ENCODE results near the gene AKAP13. TPM values are rescaled to one million over a fixed set of nuclear protein-coding genes. Genes with fewer than 3 reads are reported as not detected.
A peak's percentile ranks its signal among the peaks of the same experiment; 100 is the strongest.

The AKAP13 gene
- total RNA-seq, 2 donors from 2014 or later, result 228 to 273 TPM

DNA sequence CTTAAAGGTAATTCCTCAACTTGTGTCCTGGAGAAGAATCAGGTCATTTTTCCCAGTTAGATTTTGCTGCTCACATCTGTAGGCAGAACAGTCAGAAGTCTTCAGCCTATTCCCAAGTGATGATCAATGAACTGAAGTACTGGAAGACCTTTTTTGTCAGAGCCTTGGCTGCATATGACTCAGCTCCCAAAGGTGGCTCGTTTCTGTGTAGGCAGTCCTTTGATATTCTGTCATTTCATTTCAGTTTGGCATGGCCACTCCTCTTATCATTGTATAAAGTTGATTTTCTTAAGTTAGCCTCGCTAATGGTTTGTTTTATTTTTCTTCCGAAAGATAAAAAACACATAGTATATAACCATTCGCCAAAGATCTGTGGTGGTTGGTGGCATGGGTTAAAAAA, 323.7 kb downstream of the AKAP13 start:
- Histone ChIP-seq H3K27me3 (replicated peaks; ENCODE audit: insufficient read depth) (no peaks in the 10 kb centered on the region), H3K36me3 (no peaks in the 10 kb centered on the region), H3K4me1 (ENCODE audit: control insufficient read depth in 1 of 2, low read depth in 2 of 2) (peaks cover 57 to 71% of the 10 kb centered on the region in 2 donors), H3K4me3 (peak overlapping the region; percentile 47), H3K9me3 (no peaks in the 10 kb centered on the region), H3K27ac (peak overlapping the region; percentile 66 to 78)
- ATAC-seq (ENCODE audit: insufficient number of reproducible peaks, low FRiP score, low read depth) (no peak), DNase-seq (ENCODE audit: low spot score) (no peak)
- TF ChIP-seq, protein P1, sequence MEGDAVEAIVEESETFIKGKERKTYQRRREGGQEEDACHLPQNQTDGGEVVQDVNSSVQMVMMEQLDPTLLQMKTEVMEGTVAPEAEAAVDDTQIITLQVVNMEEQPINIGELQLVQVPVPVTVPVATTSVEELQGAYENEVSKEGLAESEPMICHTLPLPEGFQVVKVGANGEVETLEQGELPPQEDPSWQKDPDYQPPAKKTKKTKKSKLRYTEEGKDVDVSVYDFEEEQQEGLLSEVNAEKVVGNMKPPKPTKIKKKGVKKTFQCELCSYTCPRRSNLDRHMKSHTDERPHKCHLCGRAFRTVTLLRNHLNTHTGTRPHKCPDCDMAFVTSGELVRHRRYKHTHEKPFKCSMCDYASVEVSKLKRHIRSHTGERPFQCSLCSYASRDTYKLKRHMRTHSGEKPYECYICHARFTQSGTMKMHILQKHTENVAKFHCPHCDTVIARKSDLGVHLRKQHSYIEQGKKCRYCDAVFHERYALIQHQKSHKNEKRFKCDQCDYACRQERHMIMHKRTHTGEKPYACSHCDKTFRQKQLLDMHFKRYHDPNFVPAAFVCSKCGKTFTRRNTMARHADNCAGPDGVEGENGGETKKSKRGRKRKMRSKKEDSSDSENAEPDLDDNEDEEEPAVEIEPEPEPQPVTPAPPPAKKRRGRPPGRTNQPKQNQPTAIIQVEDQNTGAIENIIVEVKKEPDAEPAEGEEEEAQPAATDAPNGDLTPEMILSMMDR (IDR thresholded peaks at IDR 0.05), result no peak

DNA sequence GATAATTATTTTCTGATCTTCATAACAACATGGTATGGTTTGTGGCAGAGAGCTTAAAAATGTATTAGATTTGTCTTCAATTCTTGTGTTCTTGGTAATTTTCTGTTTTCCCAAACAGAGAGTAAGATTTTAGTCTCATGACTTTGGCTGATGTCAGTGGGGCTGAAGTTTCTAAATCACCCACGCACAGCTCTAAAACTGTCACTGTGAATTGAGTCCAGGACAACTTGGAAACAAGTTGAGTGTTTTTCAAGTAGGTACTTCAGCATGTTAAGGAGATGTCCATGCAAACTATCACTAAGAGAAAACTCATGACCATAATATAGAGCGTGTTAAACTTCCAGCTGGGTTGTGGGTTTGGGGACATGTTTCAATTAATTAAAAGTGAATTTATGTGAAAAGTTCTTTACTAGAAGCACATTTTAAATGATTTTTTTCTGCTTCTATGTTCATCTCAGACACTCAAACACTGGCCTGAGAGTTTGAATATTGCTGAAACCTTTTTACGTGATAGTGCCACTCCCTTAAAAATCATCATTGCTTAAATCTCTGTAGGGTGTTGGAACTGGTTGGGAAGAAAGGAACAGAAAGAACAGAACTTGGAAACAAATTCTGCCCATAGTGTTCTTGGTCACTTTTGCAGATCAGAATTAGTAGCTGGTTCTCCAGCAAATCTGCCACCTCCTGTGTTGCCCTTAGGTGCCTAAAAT, 324.5 kb downstream of the AKAP13 start:
- TF ChIP-seq, protein P1 (IDR thresholded peaks at IDR 0.05), result no peak
- H3K27me3 ChIP-seq (replicated peaks; ENCODE audit: insufficient read depth), result no peaks in the 10 kb centered on the region
- peaks cover 57 to 73% of the 10 kb centered on the region in 2 donors for H3K4me1 ChIP-seq (ENCODE audit: control insufficient read depth in 1 of 2, low read depth in 2 of 2)
- H3K9me3 ChIP-seq, result no peaks in the 10 kb centered on the region
- ATAC-seq (ENCODE audit: insufficient number of reproducible peaks, low FRiP score, low read depth) (no peak), DNase-seq (ENCODE audit: low spot score) (no peak)
- no peaks in the 10 kb centered on the region for H3K36me3 ChIP-seq
- H3K4me3 ChIP-seq, result peak overlapping the region; percentile 47
- H3K27ac ChIP-seq, result peak overlapping the region; percentile 66 to 78

DNA sequence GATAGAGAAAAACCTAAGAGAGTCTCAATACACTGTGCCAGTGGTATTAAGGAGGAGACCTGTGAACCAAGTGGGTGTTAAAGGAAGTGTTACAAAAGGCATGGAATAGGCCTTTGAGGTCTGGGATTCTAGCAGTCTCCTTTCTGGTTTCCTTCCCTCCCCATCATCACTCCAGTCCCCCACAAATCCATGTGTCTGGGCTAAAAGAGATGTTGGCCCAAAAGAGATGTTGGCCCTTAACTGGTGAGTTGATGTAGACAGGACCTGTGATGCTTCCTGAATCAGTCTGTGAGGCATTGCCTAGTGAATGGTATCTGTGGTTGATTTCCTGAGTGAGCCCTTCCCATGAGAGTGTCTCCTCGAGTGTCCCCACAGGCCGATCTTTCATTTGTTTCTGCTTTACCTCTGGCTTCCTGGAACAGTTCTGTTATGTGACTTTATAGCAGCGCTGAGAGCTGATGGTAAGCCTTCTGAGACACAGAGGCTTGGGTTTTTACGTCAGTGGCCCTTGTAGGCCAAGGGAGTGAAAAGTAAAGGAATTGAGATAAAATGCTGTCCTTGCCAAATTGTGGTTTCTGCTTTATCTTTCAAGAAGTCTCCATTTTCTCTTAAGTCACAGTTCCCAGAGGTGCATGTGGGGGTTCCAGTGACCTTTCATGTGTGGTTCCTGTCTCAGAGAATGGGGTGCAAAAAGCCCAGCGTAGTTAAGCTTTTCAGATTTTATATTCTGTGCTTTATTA, 326.5 kb downstream of the AKAP13 start:
- TF ChIP-seq, protein P1 (IDR thresholded peaks at IDR 0.05), result no peak
- H3K4me1 ChIP-seq (ENCODE audit: control insufficient read depth in 1 of 2, low read depth in 2 of 2), result peaks cover 55 to 67% of the 10 kb centered on the region in 2 donors
- H3K27me3 ChIP-seq (replicated peaks; ENCODE audit: insufficient read depth), result no peaks in the 10 kb centered on the region
- DNase-seq (ENCODE audit: low spot score), result no peak
- H3K36me3 ChIP-seq, result peaks cover 8% of the 10 kb centered on the region
- H3K9me3 ChIP-seq, result no peaks in the 10 kb centered on the region
- peak overlapping the region; percentile 82 to 83 for H3K27ac ChIP-seq
- peak overlapping the region; percentile 52 for H3K4me3 ChIP-seq
- peak; percentile 17 for ATAC-seq (ENCODE audit: insufficient number of reproducible peaks, low FRiP score, low read depth)

DNA sequence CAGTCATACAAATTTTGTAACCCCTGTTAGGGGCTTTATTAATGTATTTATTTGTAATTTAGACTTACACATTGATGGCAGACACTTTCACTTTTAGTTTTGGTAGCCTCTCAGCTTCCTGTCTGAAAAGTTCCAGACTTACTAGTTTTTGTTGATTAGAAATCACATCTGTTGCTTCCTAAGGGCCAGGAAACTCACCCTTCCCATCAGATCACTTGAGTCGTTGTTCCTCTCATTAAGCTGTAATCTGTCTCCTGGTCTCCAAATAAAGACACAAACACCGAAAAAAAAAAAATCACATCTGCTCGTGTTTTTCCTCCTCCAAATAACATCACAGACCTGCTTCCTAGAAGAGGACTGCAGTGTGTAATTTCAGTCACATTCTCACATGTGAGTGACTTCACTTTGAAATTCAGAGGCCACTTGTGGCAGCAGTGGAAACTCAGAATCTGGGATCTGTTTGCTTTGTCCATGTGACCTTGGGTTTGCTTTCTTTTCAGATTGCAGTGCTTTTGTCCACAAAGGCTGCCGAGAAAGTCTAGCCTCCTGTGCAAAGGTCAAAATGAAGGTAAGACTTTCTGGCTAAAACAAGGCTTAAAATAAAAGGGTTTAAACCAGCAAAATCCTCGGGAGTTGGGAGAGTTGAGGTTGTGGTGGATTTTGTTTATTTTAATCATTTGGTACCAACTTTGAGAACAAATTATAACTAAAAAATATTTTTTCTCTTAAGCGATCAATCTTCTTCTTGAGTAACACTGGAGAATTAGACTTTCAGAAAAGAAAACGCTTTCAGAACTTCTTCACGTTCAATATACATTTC, 327.3 kb downstream of the AKAP13 start:
- Histone ChIP-seq H3K4me1 (ENCODE audit: control insufficient read depth in 1 of 2, low read depth in 2 of 2) (peaks cover 48 to 59% of the 10 kb centered on the region in 2 donors), H3K36me3 (peaks cover 8% of the 10 kb centered on the region), H3K27ac (peak overlapping the region; percentile 82 to 83), H3K27me3 (replicated peaks; ENCODE audit: insufficient read depth) (no peaks in the 10 kb centered on the region), H3K4me3 (peak overlapping the region; percentile 52), H3K9me3 (no peaks in the 10 kb centered on the region)
- TF ChIP-seq, protein P1 (IDR thresholded peaks at IDR 0.05), result no peak
- ATAC-seq (ENCODE audit: insufficient number of reproducible peaks, low FRiP score, low read depth), result no peak
- no peak for DNase-seq (ENCODE audit: low spot score)

All from thoracic aorta (tissue), 2 donors.